GM21367 (cell line): ENCODE results near the gene CRYBG1.

Experiments
- ATAC-seq: cut with Tn5 transposase; IDR thresholded peaks from one replicate; pipeline ENCODE4 v1.9.1; 2021; ENCODE audit not compliant: unreplicated experiment

The CRYBG1 gene

DNA sequence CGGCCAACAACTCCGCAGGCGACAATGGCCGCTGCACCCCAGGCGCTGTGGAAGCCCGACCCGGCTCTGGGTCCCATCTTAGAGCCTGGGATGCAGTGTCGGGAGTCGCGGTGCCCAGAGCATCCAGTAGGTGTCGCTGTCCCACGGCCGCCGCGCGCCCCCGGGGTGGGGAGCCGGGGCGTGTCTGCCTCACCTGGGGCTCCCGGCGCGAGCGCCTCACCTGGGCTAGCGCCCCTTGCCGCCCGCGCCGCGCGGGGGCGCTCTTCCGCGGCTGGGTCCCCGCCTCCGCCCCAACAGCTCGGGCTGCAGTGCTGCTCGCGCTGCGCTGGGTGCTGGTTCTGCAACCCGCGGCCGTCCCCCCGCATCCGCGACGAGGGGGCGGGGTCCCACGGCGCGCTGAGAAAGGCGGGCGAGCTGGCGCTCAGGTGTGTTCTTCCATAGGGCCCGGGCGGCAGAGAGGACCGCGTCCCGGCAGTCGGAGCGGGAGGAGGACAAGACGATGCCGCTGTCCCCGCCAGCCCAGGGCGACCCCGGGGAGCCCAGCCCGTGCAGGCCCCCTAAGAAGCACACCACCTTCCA is at the start of gene CRYBG1:
Gene CRYBG1, plus strand, starts transcription at position 308 of the 579 bp plus-strand sequence. Its CDS starts 192 bp downstream, at position 500.
- ATAC-seq, result no peak

DNA sequence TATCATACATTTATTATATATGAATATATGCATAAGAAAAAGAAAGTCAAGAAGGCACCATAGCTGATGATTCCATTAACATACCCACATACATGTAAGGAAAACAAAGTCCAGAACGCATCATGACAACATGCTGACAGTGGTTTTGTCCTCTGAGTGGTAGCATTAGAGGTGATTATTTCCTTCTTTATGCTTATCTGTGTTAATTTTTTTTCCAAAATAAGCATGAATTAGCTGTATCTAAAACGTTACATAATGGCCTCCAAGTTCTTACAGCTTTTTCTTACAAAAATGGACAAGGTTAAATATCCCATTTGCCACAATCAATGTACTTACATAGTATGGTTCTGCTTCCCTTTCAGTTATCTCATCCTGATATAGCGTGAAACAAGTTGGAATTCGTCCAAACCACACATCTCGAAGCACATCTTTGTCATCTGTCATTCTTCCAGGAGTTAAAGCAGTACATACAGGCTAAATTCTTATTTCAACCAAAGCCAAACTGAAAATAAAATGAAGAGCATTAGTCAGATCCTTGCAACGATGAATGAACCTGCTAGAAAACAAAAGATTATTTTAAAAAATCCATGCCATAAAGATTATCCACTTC is 44.6 kb upstream of the CRYBG1 start:
- ATAC-seq, result no peak

GRCh38 chr6:106316375-106316766 is 44.1 kb upstream of the CRYBG1 start:
- no peak for ATAC-seq

DNA sequence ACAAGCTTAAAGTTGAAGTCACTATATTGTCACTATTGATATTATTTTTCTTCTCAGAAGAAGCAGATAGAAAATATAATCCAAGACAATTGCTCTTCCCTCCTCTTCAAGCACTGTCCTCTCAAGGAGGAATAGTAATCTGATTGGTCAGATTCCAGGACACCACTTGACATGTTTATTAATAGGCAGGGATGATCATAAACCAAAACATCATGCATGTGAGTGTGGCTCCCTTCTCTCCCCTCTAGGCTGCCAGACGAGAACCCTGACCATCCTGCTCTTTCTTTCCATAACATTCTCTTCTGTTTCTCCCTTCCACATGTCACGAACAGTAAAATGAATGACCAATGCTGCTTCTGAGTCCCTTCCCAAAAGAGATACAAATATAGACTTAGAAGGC is 42.5 kb upstream of the CRYBG1 start:
- ATAC-seq, result no peak

DNA sequence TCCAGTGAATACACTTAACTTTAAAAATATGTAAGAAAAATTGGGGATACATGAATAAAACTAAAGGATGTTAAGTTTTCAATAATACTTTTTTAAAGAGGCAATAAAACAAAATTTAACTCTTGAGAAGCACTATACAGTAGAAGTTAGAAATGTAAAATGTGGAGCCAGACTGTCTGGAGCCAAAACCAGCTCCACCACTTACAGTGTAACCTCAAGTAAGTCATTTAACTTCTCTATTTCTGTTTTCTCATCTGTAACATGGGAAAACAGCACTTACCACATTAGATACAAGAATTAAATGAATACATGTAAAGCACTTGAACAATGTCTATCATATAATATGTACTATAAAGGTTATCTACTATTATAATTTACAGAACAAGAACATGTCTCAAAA is 41.7 kb upstream of the CRYBG1 start:
- ATAC-seq, result no peak

- ATAC-seq, result no peak
These were observed 38.6 kb upstream of the CRYBG1 start for GRCh38 chr6:106321940-106322339.

DNA sequence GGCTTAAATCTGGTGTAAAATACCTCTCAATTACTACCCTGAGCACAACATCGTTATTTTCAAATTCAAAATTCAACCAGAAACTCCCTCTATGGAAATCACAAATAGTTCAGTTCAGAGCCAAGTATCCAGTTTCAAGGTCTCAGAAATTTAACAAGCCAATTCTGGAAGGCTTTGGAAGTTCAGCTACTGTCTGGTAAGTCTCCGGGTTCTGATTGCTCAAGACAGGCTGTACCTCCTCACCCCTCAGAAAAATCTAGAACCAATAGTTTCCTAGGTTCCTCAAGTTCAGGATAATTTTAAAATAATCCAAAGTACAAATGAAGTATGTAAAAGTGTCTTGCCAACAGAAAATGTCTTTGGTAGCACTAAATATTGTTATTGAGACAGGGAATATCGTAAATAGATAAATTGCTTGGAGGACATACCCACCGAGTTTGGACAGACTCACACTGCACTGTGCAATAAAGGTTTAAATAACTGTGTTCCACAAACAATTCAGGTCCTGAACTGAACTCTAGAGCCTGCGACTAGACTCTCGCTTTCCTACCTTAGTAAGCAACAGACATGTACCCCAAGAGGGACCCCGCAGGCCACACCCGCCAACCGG is 35.7 kb upstream of the CRYBG1 start:
- no peak for ATAC-seq

DNA sequence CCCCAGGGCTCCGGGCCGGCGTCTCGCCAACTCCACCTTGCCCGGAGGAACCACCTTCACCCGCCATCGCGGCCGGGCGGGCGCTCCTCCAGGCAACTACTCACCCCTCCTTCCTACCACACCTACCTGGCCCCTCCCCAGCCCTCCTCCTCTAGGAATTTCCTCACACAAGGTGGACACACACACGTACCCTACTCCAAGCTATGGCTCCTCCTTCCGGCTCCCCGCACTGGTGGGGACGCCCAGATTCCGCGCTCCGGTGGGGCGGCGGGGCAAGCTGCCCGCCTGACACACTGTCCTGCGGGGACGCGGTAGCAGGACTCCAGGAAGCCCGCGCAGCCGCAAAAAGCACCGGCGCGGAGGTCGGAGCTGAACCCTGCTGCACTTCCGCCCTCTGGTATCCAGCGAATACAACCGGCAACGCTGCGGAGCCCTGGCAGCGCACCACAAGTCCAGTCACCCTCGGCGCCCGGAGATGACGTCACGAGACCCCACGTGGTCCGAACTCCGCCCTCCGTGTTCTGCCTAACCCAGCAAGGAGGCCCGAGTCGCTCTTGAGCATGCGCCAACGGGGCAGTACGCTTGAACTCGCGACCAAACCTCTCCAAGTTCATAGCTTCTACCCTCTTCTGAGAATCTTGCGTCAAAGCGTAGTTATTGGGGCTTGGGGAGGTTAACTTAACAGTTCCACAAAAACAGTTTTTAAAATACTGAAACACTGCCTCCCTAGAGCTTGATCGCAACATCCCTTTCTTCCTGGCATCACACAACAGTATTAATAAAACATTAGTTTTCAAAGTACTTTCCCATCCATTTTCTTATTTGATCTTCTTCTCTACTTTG is 35.0 kb upstream of the CRYBG1 start, which contains the start of gene ATG5:
Gene ATG5, minus strand, starts transcription at position 425 of the 843 bp plus-strand sequence. CDS start 9,552 bp downstream, outside the sequence.
- ATAC-seq, result peak; percentile 91

DNA sequence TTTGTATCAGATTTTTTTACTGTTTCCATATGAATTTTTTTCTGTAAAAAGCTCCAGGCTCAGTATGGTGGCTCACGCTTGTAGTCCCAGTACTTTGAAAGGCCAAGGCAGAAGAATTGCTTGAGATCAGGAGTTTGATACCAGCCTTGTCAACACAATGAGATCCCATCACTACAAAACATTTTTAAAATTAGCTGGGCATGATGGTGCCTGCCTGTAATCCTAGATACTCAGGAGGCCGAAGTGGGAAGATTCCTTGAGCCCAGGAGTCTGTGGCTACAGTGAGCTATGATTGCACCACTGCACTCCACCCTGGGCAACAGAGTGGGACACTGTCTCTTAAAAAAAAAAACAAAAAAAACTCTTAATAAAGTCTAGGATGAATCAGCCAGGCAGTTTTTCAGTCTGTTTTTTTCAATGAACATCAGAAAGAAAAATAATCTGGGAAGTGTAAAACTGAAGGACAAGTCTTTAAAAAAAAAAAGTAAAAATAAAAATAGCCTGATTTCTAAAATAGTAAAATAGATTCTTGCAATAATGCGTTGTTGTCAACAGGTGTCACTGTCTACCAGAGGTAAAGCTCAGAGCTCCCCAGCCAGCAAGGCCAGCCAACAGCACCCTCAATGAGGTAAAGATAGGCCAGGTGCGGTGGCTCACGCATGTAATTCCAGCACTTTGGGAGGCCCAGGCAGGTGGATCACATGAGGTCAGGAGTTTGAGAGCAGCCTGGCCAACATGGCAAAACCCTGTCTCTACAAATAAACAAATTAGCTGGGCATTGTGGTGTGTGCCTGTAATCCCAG is 25.7 kb upstream of the CRYBG1 start:
- no peak for ATAC-seq

DNA sequence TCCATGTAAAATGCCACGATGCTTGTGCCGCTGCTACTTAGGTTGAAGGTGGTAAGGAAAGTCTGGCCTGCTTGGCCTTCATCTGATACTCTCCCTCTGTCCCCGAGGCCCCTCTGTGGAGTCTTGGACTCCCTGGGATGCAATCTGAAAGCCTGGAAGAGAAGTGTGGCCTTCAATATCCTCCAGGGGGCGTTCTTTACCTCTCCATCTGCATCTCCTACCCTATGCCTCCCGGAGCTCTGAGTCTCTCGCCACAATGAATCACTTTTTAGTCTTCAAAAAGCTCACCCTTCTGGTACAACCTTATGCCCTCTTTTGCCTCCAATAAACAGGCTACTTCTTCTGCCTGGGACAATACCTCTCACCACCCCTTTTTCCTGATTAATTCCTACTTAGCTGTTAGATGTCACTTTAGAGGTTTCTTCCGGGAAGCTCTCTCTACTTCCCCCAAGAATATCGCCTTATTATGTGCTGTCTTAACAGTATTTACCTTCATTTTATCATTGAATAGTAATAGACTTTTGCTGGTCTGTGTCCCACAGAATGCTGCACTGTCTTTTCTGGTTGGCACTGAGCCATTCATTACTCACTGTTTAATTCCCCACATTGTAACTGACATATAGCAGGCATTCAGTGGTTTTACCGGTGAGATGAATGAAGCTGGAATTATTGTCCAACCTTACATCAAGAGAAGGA is 21.0 kb upstream of the CRYBG1 start:
- ATAC-seq, result peak; percentile 80

GRCh38 chr6:106347219-106347618 is 13.3 kb upstream of the CRYBG1 start:
- no peak for ATAC-seq

- ATAC-seq, result no peak
These were observed 4.1 kb upstream of the CRYBG1 start for GRCh38 chr6:106356378-106356777.

DNA sequence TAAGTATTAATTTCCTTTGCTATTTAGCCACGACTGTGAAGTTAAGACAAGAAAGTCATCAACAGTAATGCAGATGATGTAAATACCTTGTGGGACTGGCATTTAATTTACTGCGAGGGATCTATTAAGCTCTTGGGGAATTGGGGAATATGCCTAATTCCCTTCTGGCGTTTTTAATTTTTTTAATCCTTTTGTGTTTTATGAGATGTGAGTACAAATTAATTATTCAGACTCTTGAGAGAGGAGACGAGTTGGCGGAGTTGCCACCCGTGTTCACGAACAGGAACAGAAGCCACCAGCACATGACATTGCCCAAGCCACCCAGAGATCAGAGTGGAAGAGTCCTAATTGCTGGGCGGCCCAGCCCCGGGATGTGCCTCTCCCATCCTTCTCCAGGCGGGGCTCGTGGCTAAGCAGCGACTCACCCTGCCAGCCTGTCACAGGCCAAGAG is 533 bp upstream of the CRYBG1 start:
- ATAC-seq, result no peak

GRCh38 chr6:106360989-106361430 is 493 bp downstream of the CRYBG1 start:
- no peak for ATAC-seq

DNA sequence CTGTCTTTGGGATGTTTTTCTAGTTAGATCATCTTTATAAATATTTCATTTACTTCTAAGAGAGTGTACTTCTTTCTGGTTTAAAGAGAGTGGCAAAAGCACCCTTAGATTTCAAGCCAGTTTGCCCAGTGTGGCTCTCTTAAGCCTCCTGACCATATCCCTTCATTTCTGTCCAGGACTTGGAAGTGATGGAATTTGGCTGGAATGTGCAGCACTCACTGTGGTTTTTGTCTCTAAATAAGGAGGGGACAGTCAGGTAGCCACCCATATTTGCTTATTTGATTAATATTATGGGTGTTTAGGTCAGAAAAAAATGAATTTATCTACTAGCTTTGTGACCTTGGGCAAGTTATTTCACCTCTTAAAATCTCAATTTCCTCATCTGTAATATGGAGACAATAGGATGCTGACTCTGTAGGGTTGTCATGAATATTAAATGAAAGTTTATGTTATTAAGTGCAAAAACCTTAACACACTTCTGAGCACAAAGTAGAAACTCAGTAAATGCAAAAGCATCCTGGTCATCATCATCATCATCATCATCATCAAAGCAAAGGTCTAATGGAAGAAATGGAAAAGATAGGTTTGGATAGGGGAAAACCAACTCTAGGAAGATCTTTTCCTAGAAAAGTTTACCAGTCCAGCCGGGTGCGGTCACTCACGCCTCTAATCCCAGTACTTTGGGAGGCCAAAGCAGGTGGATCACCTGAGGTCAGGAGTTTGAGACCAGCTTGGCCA is 3.1 kb downstream of the CRYBG1 start:
- no peak for ATAC-seq

DNA sequence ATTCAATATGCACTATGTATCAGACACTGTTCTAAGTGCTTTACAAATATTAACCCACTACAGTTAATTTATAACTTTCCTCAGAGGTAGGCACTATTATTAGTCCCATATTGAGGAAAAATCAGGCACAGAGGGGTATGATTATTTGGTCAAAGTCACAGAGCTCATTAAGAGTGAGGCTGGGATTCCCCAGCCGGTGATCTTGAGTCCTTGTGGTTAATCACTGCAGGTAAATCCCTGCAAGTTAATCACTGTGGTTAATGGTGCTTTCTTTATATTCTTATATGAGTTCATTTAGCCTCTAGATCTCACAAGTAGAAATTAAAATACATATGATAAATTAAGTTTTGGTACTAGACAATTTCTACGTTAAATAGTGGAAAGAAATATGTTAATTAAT is 9.2 kb downstream of the CRYBG1 start:
- ATAC-seq, result no peak

- ATAC-seq, result no peak
These were observed 10.1 kb downstream of the CRYBG1 start for GRCh38 chr6:106370639-106371038.

DNA sequence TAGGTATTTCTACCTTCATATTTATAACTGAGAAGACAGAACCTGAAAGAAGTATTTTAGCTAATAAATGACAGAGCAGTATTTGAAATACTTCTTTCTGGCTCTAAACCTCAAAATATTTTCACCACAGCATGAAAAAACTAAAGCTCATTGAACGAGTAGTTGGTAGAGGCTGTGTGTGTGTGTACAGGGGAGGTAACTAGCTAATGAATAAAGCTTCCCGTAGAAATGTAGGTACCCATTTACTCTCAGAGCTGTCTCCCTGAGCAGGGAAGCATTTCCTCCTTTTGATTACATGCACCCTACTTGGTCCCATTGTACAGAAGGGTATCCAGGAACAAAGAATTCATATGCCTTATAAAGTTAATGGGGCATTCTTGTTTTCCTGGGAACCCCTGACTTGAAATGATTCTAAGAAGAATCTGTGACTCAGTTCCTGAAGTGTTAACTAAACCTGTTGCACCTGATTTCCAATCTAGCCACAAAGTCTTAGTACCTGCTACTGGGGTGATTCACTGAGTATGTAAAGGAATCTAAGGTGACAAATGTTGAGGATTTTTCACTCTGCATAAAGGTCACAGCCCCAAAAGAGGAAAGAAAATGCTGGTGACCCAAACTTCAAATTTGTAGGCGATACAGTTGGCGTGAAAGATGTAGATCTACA is 12.5 kb downstream of the CRYBG1 start:
- ATAC-seq, result no peak
